BE2C (cell line): ENCODE data around the gene RABL3.
"Not testable (repeated sequence)": the region's sequence is repeated elsewhere in the genome, so short reads cannot be mapped to it uniquely, and the experiment has no call there.

Source experiments
- DNase-seq: peaks from one replicate; pipeline ENCODE4 v3.0.0-alpha.2; 2020
- H3K27me3 ChIP-seq: fragments of 250-450 bp; sonication (Bioruptor Pico); 2 replicates; pipeline ENCODE4 v1.5.1; 2020; ENCODE audit warnings: mild to moderate bottlenecking
- H3K36me3 ChIP-seq: fragments of 250-450 bp; sonication (Bioruptor Pico); 2 replicates; pipeline ENCODE4 v1.5.1; 2020; ENCODE audit warnings: mild to moderate bottlenecking
- H3K4me1 ChIP-seq: fragments of 250-450 bp; sonication (Bioruptor Pico); 2 replicates; pipeline ENCODE4 v1.5.1; 2020
- H3K4me3 ChIP-seq: 2 replicates; pipeline ENCODE4 v1.5.1; 2011; ENCODE audit warnings: low read depth, low read length
- H3K9me3 ChIP-seq: fragments of 250-450 bp; sonication (Bioruptor Pico); 2 replicates; pipeline ENCODE4 v1.5.1; 2020
- CTCF ChIP-seq: IDR thresholded peaks from 2 replicates; pipeline ENCODE4 v1.5.1; 2012; ENCODE audit warnings: mild to moderate bottlenecking, low read depth, low read length

Gene RABL3

GRCh38 chr3:120678331-120678947 is 63.9 kb downstream of the RABL3 start:
- Histone ChIP-seq H3K9me3 (no peaks in the 10 kb centered on the region), H3K4me1 (peaks cover 16% of the 10 kb centered on the region), H3K36me3 (no peaks in the 10 kb centered on the region), H3K4me3 (no peak overlapping the region), H3K27me3 (no peaks in the 10 kb centered on the region)
- no peak for TF ChIP-seq CTCF
- DNase-seq: peak; percentile 11

DNA sequence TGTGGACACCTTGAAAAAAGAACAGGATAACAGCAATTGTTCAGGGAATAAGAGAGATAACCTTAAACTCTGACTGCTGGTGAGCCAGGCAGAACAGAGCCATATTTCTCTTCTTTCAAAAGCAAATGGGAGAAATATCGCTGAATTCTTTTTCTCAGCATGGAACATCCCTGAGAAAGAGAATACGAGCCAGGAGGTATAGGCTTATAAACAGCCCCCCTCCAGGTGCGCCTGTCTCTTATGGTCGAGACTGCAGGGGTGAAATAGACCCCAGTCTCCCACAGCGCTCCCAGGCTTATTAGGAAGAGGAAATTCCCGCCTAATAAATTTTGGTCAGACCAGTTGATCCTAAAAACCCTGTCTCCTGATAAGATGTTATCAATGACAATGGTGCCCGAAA is 65.1 kb downstream of the RABL3 start:
- not testable (repeated sequence) for H3K27me3 ChIP-seq, H3K9me3 ChIP-seq, H3K36me3 ChIP-seq, DNase-seq, H3K4me3 ChIP-seq
- H3K4me1 ChIP-seq: peaks cover 12% of the 10 kb centered on the region

DNA sequence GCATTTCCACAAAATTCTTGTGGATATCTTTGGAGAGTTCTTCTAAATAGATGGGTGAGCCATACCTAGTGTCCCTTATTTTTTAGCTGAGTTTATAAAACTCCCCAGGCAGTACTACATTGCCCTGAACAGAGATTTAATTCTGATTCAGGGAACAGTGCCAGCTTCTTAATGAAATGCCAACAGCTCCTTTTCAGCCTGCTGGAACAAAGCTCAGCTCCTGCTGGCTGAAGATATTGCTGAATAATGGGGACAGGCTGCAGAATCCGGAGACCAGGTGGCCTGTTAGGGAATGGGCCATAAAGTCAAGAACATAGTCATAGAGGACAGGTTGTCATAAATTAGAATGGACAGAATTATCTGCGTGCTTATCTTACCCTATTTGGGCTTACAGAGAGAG is 69.2 kb downstream of the RABL3 start:
- Histone ChIP-seq H3K9me3 (no peaks in the 10 kb centered on the region), H3K27me3 (no peaks in the 10 kb centered on the region), H3K4me3 (no peak overlapping the region), H3K36me3 (no peaks in the 10 kb centered on the region), H3K4me1 (peaks cover 5% of the 10 kb centered on the region)
- TF ChIP-seq CTCF: no peak
- no peak for DNase-seq

GRCh38 chr3:120670576-120670975 is 71.7 kb downstream of the RABL3 start:
- no peak for DNase-seq
- no peak for TF ChIP-seq CTCF
- Histone ChIP-seq H3K36me3 (no peaks in the 10 kb centered on the region), H3K27me3 (no peaks in the 10 kb centered on the region), H3K9me3 (no peaks in the 10 kb centered on the region), H3K4me1 (no peaks in the 10 kb centered on the region), H3K4me3 (no peak overlapping the region)

DNA sequence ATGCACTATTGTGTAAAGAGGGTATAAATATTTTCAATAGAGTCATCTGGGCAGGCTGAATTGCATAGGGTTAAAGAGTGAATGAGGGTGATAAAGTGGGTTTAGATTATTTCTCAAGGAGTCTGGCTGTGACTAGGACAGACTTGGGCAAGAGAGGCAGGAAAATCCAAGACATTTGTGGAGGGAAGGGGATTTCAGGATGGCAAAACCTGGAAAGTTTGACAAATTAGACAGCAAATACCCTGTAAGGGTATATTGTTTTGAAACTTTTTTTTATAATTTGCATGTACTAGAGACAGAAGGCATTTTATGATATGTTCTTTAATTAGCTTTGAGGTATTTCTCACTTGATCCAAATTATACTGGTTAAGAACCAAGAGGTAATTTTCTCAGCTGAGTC is 77.4 kb downstream of the RABL3 start:
- H3K36me3 ChIP-seq: no peaks in the 10 kb centered on the region
- no peaks in the 10 kb centered on the region for H3K4me1 ChIP-seq
- no peaks in the 10 kb centered on the region for H3K27me3 ChIP-seq
- no peaks in the 10 kb centered on the region for H3K9me3 ChIP-seq
- DNase-seq: no peak
- no peak overlapping the region for H3K4me3 ChIP-seq
- no peak for TF ChIP-seq CTCF

- H3K9me3 ChIP-seq: no peaks in the 10 kb centered on the region
- no peaks in the 10 kb centered on the region for H3K4me1 ChIP-seq
- H3K27me3 ChIP-seq: no peaks in the 10 kb centered on the region
- no peak for DNase-seq
- H3K36me3 ChIP-seq: no peaks in the 10 kb centered on the region
- no peak for TF ChIP-seq CTCF
- no peak overlapping the region for H3K4me3 ChIP-seq
Observed at GRCh38 chr3:120661945-120662344, 80.4 kb downstream of the RABL3 start.
